ENCODE measurements around the gene PACS1.

DNA sequence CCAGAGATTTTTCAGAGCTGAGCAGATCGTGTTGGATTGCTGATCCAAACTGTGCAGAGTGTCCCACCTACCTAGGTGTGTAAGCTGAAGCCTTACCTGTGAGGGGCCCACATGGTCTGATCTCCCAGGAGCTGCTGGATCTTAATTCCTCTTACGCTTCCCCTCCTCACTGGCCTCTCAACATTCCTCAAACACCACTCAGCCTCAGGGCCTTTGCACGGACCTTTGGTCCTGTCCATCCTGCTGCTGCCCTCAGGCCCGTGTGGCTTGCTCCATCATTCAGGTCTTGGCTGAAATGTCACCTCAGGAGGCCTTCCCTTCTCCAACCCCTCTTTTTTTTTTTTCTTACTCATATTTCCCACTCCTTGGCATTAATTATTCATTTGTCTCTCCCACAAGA lies 177.2 kb downstream of the PACS1 start:
- TF ChIP-seq CTCF (IDR thresholded peaks at IDR 0.05; ENCODE audit: low read depth, low read length, poor library complexity, severe bottlenecking) (no peak), EZH2phosphoT487 (IDR thresholded peaks at IDR 0.05; ENCODE audit: borderline replicate concordance, low read length) (no peak)
